Left ventricle myocardium inferior (tissue), 1 donor: Measurements from ENCODE around the gene TP63. TPM values are rescaled to one million over a fixed set of nuclear protein-coding genes. Genes with fewer than 3 reads are reported as not detected.
"Not testable (repeated sequence)": the region's sequence is repeated elsewhere in the genome, so short reads cannot be mapped to it uniquely, and the experiment has no call there.

Experiments
- DNase-seq: peaks from one replicate; pipeline ENCODE4 v3.0.0-alpha.2; 2020
- H3K27ac ChIP-seq: fragments of 200-600 bp; replicated peaks from 2 replicates; pipeline ENCODE4 v1.8.0; 2021
- H3K27me3 ChIP-seq: fragments of 200-600 bp; 2 replicates; pipeline ENCODE4 v1.8.0; 2021; ENCODE audit warnings: low read depth
- H3K36me3 ChIP-seq: fragments of 200-600 bp; 2 replicates; pipeline ENCODE4 v1.8.0; 2021
- H3K4me1 ChIP-seq: fragments of 200-600 bp; 2 replicates; pipeline ENCODE4 v1.8.0; 2021
- H3K4me3 ChIP-seq: fragments of 200-600 bp; 2 replicates; pipeline ENCODE4 v1.8.0; 2021; ENCODE audit warnings: mild to moderate bottlenecking, moderate library complexity
- H3K9me3 ChIP-seq: fragments of 200-600 bp; replicated peaks from 2 replicates; pipeline ENCODE4 v1.8.0; 2021
- CTCF ChIP-seq: fragments of 200-600 bp; IDR thresholded peaks from 2 replicates; pipeline ENCODE4 v1.8.0; 2021; ENCODE audit warnings: antibody characterized with exemption, mild to moderate bottlenecking, borderline replicate concordance
- intact Hi-C: fragments of 100-400 bp; cut with micrococcal nuclease; formaldehyde crosslinking; loops from one replicate; pipeline ENCODE4 v1.11.0; 2022
- total RNA-seq: library from RNA; stranded (reverse); fragmentation: NEBNext Ultra II Directional; extraction: Animal tissue kit (Norgen Biotek cat#: 25700); gene quantifications from one replicate; pipeline ENCODE4 v1.2.1, GENCODE V29; 2021
- donor health status: DM: no; HTN: yes; CAD: no; lungs with severe emphysema.

The TP63 gene
- total RNA-seq, 1 donor from 2014 or later: 0.14 TPM

GRCh38 chr3:189598530-189599225 lies 32.5 kb upstream of the TP63 start:
- no peaks in the 10 kb centered on the region for H3K36me3 ChIP-seq
- H3K9me3 ChIP-seq: no peaks in the 10 kb centered on the region
- no peak overlapping the region for H3K27ac ChIP-seq
- H3K4me3 ChIP-seq: no peak overlapping the region
- no peak for DNase-seq
- no peaks in the 10 kb centered on the region for H3K4me1 ChIP-seq
- intact Hi-C loops: no loop called here
- no peak for TF ChIP-seq CTCF
- no peaks in the 10 kb centered on the region for H3K27me3 ChIP-seq

- DNase-seq: no peak
- intact Hi-C loops: no loop called here
- no peak for TF ChIP-seq CTCF
These were observed 28.7 kb upstream of the TP63 start for GRCh38 chr3:189602471-189602870.

DNA sequence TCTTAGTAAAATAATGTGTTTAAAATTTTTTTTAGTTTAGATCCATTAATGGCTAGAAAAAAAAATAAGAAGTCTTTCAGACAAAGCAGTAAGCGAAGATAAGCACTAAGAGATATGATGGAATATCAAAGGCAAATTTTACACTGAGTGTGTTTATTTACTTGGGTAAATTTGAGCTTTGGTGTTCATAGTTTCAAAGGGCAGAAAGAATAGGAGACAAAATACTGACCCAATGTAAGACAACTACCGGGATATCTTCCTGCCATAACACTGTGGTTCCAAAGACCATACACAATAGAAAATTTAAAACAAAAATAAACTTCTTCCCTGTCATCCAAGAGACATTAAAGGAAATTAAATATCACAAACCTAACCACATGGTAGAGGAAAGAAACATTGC lies 25.5 kb upstream of the TP63 start:
- no peaks in the 10 kb centered on the region for H3K4me1 ChIP-seq
- DNase-seq: no peak
- H3K9me3 ChIP-seq: peaks cover 34% of the 10 kb centered on the region
- H3K4me3 ChIP-seq: no peak overlapping the region
- intact Hi-C loops: no loop called here
- H3K27ac ChIP-seq: no peak overlapping the region
- TF ChIP-seq CTCF: no peak
- no peaks in the 10 kb centered on the region for H3K27me3 ChIP-seq
- no peaks in the 10 kb centered on the region for H3K36me3 ChIP-seq

More at GRCh38 chr3:189602471-189602870, 28.7 kb upstream of the TP63 start:
- H3K36me3 ChIP-seq: no peaks in the 10 kb centered on the region
- H3K4me3 ChIP-seq: no peak overlapping the region
- no peak overlapping the region for H3K27ac ChIP-seq
- H3K4me1 ChIP-seq: no peaks in the 10 kb centered on the region
- H3K9me3 ChIP-seq: peaks cover 17% of the 10 kb centered on the region
- H3K27me3 ChIP-seq: no peaks in the 10 kb centered on the region

DNA sequence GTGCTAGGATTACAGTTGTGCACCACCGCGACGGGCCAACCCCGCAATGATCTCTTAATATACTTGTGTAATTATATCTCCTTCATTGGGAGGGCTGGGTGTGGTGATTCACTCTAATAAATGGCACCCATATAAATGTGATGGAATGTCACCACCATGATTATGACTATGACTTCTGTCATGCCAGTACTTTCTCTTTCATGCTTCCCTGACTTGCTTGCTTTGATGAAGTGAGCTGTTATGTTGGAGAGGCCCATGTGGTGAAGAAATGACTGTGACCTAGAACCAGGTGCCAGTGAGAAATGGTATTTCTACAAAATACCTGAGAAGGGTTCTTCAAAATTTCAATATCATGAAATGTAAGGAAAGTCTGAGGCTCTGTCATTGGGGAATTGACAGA lies 24.4 kb upstream of the TP63 start:
- no peak for DNase-seq
- TF ChIP-seq CTCF: no peak
- no peaks in the 10 kb centered on the region for H3K36me3 ChIP-seq
- no peak overlapping the region for H3K4me3 ChIP-seq
- no peaks in the 10 kb centered on the region for H3K4me1 ChIP-seq
- peaks cover 45% of the 10 kb centered on the region for H3K9me3 ChIP-seq
- no peak overlapping the region for H3K27ac ChIP-seq
- H3K27me3 ChIP-seq: no peaks in the 10 kb centered on the region
- intact Hi-C loops: no loop called here

DNA sequence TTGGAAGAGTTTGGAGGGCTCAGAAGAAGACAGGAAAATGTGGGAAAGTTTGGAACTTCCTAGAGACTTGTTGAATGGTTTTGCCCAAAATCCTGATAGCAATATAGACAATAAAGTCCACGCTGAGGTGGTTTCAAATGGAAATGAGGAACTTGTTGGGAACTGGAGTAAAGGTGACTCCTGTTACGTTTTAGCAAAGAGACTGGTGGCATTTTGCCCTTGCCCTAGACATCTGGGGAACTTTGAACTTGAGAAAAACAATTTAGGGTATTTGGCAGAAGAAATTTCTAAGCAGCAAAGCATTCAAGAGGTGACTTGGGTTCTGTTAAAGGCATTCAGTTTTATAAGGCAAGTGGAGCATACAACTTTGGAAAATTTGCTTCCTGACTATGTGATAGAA lies 18.5 kb upstream of the TP63 start:
- H3K27ac ChIP-seq, H3K27me3 ChIP-seq, H3K4me3 ChIP-seq, H3K4me1 ChIP-seq, intact Hi-C loops, H3K36me3 ChIP-seq, DNase-seq: not testable (repeated sequence)
- H3K9me3 ChIP-seq: peaks cover 28% of the 10 kb centered on the region

- no peak overlapping the region for H3K27ac ChIP-seq
- DNase-seq: no peak
- H3K9me3 ChIP-seq: peaks cover 28% of the 10 kb centered on the region
- H3K27me3 ChIP-seq: no peaks in the 10 kb centered on the region
- intact Hi-C loops: no loop called here
- H3K4me1 ChIP-seq: no peaks in the 10 kb centered on the region
- no peaks in the 10 kb centered on the region for H3K36me3 ChIP-seq
- TF ChIP-seq CTCF: no peak
- no peak overlapping the region for H3K4me3 ChIP-seq
These were observed 18.1 kb upstream of the TP63 start for GRCh38 chr3:189613122-189613521.
